ENCODE measurements around the gene REC8.

GRCh38 chr14:24150061-24150460 lies 21.8 kb upstream of the REC8 start:
- TF ChIP-seq, protein P1, sequence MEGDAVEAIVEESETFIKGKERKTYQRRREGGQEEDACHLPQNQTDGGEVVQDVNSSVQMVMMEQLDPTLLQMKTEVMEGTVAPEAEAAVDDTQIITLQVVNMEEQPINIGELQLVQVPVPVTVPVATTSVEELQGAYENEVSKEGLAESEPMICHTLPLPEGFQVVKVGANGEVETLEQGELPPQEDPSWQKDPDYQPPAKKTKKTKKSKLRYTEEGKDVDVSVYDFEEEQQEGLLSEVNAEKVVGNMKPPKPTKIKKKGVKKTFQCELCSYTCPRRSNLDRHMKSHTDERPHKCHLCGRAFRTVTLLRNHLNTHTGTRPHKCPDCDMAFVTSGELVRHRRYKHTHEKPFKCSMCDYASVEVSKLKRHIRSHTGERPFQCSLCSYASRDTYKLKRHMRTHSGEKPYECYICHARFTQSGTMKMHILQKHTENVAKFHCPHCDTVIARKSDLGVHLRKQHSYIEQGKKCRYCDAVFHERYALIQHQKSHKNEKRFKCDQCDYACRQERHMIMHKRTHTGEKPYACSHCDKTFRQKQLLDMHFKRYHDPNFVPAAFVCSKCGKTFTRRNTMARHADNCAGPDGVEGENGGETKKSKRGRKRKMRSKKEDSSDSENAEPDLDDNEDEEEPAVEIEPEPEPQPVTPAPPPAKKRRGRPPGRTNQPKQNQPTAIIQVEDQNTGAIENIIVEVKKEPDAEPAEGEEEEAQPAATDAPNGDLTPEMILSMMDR (conservative IDR thresholded peaks at IDR 0.05; ENCODE audit: low read depth, low read length), result no peak
- TF ChIP-seq EZH2 (IDR thresholded peaks at IDR 0.05; ENCODE audit: borderline replicate concordance, low read depth, low read length, poor library complexity, severe bottlenecking), result no peak
